ENCODE measurements around the gene TEPSIN. TPM values are rescaled to one million over a fixed set of nuclear protein-coding genes. Genes with fewer than 3 reads are reported as not detected.

The TEPSIN gene
- total and polyA plus RNA-seq, 2 donors (not counting 3 experiments of a cell fraction or from before 2014, with no cell fraction given), result 41.6 to 45.3 TPM

- H3K9ac ChIP-seq (replicated peaks; ENCODE audit: extremely low read depth, insufficient read depth, low read length), result no peak overlapping the region
- no peaks in the 10 kb centered on the region for H3K27me3 ChIP-seq (ENCODE audit: control insufficient read depth in 2 of 2, insufficient read depth in 2 of 2, low read length in 2 of 2)
- POLR2A ChIA-PET, result no interaction called here
- DNase-seq (ENCODE audit: low read depth, low spot score) (no peak), FAIRE-seq (no peak)
- H3K4me1 ChIP-seq (ENCODE audit: control insufficient read depth, extremely low read depth, insufficient read depth, low read length), result no peaks in the 10 kb centered on the region
- H4K20me1 ChIP-seq (replicated peaks; ENCODE audit: control insufficient read depth, extremely low read depth, insufficient read depth, low read length), result no peaks in the 10 kb centered on the region
- H3K9me3 ChIP-seq (replicated peaks; ENCODE audit: control insufficient read depth, insufficient read depth, low read length), result no peaks in the 10 kb centered on the region
- intact Hi-C loops (cut with micrococcal nuclease) (no loop called here), dilution Hi-C loops (cut with MboI; ENCODE audit: extremely low pct_ligation_motif_present, low sequenced_read_pairs) (no loop called here)
- H3K27ac ChIP-seq (ENCODE audit: insufficient read depth, low read depth, low read length), result no peak overlapping the region
- H3K9me1 ChIP-seq (replicated peaks; ENCODE audit: control insufficient read depth, extremely low read depth, insufficient read depth, low read length), result no peaks in the 10 kb centered on the region
- no peak overlapping the region for H3K4me3 ChIP-seq (replicated peaks in 1 of 3; ENCODE audit: insufficient read depth in 1 of 3, low read depth in 1 of 3, low read length in 3 of 3)
- BruUV-seq (replicated peaks), result no TSS peak
- no peaks in the 10 kb centered on the region for H3K79me2 ChIP-seq (ENCODE audit: control insufficient read depth, insufficient read depth, low read length)
- no peak overlapping the region for H3K4me2 ChIP-seq (ENCODE audit: insufficient read depth, low read length)
- peaks cover 0 to 2% of the 10 kb centered on the region in 2 experiments for H3K36me3 ChIP-seq (ENCODE audit: control insufficient read depth in 2 of 2, extremely low read depth in 1 of 2, insufficient read depth in 2 of 2, low read length in 2 of 2)
- no peak overlapping the region for H2AFZ ChIP-seq (ENCODE audit: low read depth, low read length)
- TF ChIP-seq JUN (IDR thresholded peaks at IDR 0.05; ENCODE audit: borderline replicate concordance, insufficient read depth, insufficient read length, low read depth) (no peak), GATA2 (IDR thresholded peaks at IDR 0.05; ENCODE audit: insufficient read depth, insufficient read length, low read depth, low read length) (no peak), EZH2 (IDR thresholded peaks at IDR 0.05; ENCODE audit: borderline replicate concordance, low read depth, low read length, severe bottlenecking) (no peak), POLR2A (IDR thresholded peaks at IDR 0.05; ENCODE audit: low read depth, low read length) (no peak)
- CTCF ChIA-PET, result interaction anchor here (1.5 to 5.5 kb wide), 2 partner anchors 15 to 44 kb away, joined by 6 to 40 read pairs; no protein-coding TSS in a partner anchor
Observed at GRCh38 chr17:81186203-81186602, 52.7 kb downstream of the TEPSIN start.

DNA sequence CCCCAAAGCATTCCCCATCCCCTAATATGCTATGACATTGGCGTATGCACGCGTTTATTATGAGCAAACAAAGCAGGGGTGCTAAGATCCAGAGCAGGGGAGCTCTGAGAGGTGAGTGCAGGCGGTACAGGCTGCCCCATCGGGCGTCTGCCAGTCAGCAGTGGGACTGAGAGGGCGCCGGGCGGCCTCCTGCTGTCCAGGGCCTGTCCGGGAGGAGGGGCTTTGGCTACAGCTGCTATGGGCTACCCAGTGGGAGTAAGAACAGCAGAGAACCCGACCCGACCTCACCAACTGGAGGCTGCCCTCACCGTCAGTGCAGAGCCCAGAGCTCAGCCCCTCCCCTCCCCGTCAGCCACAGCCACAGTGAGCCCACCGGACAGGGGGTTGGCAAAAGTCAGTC, 54.3 kb downstream of the TEPSIN start:
- Histone ChIP-seq H3K79me2 (ENCODE audit: control insufficient read depth, insufficient read depth, low read length) (no peaks in the 10 kb centered on the region), H3K9me1 (replicated peaks; ENCODE audit: control insufficient read depth, extremely low read depth, insufficient read depth, low read length) (no peaks in the 10 kb centered on the region), H3K4me1 (ENCODE audit: control insufficient read depth, extremely low read depth, insufficient read depth, low read length) (no peaks in the 10 kb centered on the region), H3K4me3 (replicated peaks in 1 of 3; ENCODE audit: insufficient read depth in 1 of 3, low read depth in 1 of 3, low read length in 3 of 3) (no peak overlapping the region), H3K27me3 (ENCODE audit: control insufficient read depth in 2 of 2, insufficient read depth in 2 of 2, low read length in 2 of 2) (no peaks in the 10 kb centered on the region), H3K4me2 (ENCODE audit: insufficient read depth, low read length) (no peak overlapping the region), H2AFZ (ENCODE audit: low read depth, low read length) (no peak overlapping the region), H3K27ac (ENCODE audit: insufficient read depth, low read depth, low read length) (no peak overlapping the region), H3K9me3 (replicated peaks; ENCODE audit: control insufficient read depth, insufficient read depth, low read length) (no peaks in the 10 kb centered on the region), H3K9ac (replicated peaks; ENCODE audit: extremely low read depth, insufficient read depth, low read length) (no peak overlapping the region), H4K20me1 (replicated peaks; ENCODE audit: control insufficient read depth, extremely low read depth, insufficient read depth, low read length) (no peaks in the 10 kb centered on the region), H3K36me3 (ENCODE audit: control insufficient read depth in 2 of 2, extremely low read depth in 1 of 2, insufficient read depth in 2 of 2, low read length in 2 of 2) (peaks cover 0 to 2% of the 10 kb centered on the region in 2 experiments)
- TF ChIP-seq POLR2AphosphoS5 (IDR thresholded peaks at IDR 0.05; ENCODE audit: insufficient read depth, low read depth, low read length), result no peak
- TF ChIP-seq, protein P1, sequence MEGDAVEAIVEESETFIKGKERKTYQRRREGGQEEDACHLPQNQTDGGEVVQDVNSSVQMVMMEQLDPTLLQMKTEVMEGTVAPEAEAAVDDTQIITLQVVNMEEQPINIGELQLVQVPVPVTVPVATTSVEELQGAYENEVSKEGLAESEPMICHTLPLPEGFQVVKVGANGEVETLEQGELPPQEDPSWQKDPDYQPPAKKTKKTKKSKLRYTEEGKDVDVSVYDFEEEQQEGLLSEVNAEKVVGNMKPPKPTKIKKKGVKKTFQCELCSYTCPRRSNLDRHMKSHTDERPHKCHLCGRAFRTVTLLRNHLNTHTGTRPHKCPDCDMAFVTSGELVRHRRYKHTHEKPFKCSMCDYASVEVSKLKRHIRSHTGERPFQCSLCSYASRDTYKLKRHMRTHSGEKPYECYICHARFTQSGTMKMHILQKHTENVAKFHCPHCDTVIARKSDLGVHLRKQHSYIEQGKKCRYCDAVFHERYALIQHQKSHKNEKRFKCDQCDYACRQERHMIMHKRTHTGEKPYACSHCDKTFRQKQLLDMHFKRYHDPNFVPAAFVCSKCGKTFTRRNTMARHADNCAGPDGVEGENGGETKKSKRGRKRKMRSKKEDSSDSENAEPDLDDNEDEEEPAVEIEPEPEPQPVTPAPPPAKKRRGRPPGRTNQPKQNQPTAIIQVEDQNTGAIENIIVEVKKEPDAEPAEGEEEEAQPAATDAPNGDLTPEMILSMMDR (IDR thresholded peaks at IDR 0.05; ENCODE audit: extremely low read depth in 1 of 2, insufficient read depth in 1 of 2, low read depth in 1 of 2, low read length in 2 of 2), result no peak
- TF ChIP-seq EZH2 (IDR thresholded peaks at IDR 0.05; ENCODE audit: borderline replicate concordance, low read depth, low read length, severe bottlenecking), result no peak
- TF ChIP-seq, protein P2, sequence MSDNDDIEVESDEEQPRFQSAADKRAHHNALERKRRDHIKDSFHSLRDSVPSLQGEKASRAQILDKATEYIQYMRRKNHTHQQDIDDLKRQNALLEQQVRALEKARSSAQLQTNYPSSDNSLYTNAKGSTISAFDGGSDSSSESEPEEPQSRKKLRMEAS (IDR thresholded peaks at IDR 0.05; ENCODE audit: insufficient read depth, insufficient read length), result no peak
- no peak for TF ChIP-seq POLR2A (IDR thresholded peaks at IDR 0.05; ENCODE audit: low read depth, low read length)
- no peak for TF ChIP-seq JUN (IDR thresholded peaks at IDR 0.05; ENCODE audit: borderline replicate concordance, insufficient read depth, insufficient read length, low read depth)
- no peak for TF ChIP-seq MYC (IDR thresholded peaks at IDR 0.05; ENCODE audit: low read depth, low read length)
- no peak for TF ChIP-seq FOS (IDR thresholded peaks at IDR 0.05; ENCODE audit: borderline replicate concordance, insufficient read depth, low read length)
- TF ChIP-seq GATA2 (IDR thresholded peaks at IDR 0.05; ENCODE audit: insufficient read depth, insufficient read length, low read depth, low read length), result no peak
- BruUV-seq (replicated peaks), result no TSS peak
- intact Hi-C loops (cut with micrococcal nuclease), result no loop called here
- POLR2A ChIA-PET, result no interaction called here
- dilution Hi-C loops (cut with MboI; ENCODE audit: extremely low pct_ligation_motif_present, low sequenced_read_pairs), result no loop called here
- DNase-seq (ENCODE audit: low read depth, low spot score) (no peak), FAIRE-seq (no peak)
- CTCF ChIA-PET, result no interaction called here

Data from endothelial cell of umbilical vein (primary cell).